HG03342 (cell line): ENCODE data around the gene CCT7.

Source experiments
- ATAC-seq: cut with Tn5 transposase; IDR thresholded peaks from one replicate; pipeline ENCODE4 v1.9.1; 2021; ENCODE audit warnings: mild to moderate bottlenecking, moderate library complexity; ENCODE audit not compliant: unreplicated experiment

The CCT7 gene

GRCh38 chr2:73292316-73292905 is 58.3 kb downstream of the CCT7 start:
- ATAC-seq: no peak

DNA sequence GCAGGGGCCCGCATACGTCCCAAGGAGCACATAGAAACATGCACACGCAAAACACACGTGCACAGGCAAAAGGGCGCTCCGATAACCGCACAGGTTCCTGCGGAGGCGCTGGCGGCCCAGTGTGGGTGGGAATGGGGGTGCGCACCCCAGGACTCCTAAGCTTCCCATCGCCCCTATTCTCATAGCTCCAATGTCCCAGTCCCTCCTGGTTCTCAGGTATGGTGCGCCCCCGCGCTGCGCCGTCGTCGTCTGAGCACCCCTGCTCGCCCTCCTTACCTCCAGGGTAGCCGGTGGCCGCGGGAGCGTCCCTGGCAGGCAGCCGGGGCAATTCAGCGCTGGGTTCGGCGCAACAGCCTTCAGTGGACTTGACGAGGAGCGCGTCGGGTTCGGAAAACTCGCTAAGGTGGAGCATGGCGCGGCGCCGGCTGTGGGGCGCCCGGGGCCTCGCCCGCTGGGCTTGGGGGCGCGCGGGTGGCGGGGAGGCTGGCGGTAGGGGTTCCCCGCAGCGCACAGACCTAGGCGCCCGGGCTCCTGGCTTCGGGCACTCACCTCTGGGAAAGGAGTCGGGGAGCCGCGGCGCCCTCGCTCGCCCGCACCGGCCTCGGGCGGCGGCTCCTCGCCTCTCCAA is 58.9 kb downstream of the CCT7 start:
- ATAC-seq: no peak

DNA sequence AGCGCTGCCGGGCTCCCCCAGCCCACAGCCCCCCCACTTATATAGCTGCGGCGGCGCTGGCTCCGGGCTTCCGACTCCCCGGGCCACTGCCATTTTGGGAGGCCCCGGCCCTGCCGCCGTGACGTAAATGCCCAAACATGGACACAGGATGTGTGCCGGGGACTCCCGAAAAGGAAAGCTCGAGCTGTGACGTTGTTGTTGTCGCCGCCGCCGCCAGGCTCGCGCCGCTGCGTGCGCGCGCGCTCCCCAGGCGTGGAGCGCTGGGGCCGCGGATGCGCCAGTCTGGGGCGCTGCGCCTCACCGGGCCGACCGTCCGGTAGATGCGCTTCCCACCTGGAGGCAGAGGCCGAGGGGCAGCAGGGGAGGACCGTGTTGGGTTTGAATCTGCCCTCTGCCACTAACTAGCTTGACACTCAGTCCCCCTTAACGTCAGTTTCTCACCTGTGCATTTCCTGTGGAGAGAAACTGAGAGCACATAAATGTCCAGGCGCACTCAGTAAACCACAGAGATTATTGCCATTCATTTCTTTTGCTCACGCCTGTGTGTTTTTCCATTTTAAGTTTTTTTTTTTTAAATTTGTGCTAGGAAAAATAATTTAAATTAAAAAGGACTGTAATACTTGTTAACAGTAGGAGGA is 59.5 kb downstream of the CCT7 start, which contains the start of gene EGR4:
EGR4 (minus strand) TSS at position 15 of the 638 bp plus-strand sequence. CDS start 231 bp downstream, outside the sequence.
- ATAC-seq: peak; percentile 88

- ATAC-seq: no peak
Observed at GRCh38 chr2:73294239-73294638, 60.1 kb downstream of the CCT7 start.

DNA sequence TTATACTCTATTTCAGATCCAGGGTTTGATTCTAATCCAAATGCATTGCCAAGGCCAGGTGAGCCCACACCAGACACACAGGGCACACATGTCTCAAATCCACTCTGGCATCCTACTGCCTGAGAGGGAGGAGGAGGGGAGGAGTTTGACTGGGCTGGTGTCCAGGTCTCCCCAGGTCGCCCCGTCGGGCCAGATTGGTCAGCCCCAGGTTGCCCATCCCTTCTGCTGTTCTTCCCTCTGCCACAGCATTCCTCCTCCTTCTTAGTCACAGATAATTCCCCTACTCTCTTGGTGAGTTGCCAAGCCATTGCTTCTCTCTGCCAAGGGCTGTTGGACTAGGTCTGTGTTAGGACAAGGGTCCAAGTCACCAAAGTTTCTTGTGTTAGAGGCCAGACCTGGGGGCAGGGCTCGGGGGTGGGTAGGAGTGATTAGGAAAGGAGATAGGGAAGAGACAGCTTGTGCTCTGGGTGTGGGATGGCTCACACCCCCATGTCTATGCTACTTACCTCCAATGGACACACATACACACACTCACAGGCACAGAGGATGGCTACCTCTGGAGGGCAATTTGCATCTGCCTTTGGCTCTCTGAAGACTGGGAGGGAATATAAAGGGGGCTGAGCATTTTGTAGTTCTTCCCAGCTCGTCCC is 61.8 kb downstream of the CCT7 start:
- ATAC-seq: no peak

- ATAC-seq: no peak
Observed at GRCh38 chr2:73297151-73297559, 63.0 kb downstream of the CCT7 start.

GRCh38 chr2:73297586-73297985 is 63.5 kb downstream of the CCT7 start:
- no peak for ATAC-seq

DNA sequence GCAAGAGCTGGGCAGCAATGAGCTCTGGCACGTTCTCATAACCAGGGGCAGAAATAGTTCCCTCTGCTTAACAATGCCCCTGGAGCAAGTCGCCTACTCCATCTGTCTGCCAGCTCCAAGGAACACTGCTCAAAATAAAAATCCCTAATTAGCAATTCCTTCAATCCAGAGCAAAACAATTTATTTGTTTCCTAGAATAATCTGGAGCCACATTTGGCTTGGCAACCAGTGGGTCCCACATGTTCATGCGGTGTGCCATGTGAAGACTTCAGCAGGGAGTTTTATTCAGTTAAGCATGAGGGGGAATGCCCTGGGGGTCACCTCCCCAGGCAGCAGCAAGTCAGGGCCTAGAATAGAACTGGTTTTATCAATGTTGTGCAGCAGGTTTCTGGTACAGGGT is 66.8 kb downstream of the CCT7 start:
- ATAC-seq: no peak

DNA sequence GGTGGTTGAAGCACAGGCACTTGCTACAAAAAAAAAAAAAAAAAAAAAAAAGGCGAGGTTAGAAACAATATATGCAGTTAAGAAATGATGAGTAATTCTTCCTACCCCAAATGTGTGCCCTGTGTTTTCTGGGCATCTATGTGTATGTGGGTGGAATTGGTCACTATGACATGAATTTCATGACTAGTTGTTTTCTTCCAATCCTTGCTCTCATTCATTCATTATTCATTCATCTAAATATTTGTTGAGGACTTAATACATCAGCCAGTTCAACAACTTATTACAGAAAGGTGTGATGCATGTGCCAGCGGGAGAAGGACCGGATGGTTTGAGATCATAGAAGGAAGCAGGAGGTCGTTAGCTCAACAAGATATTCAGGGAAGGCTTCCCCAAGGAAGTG is 67.5 kb downstream of the CCT7 start:
- ATAC-seq: no peak
